GM18498 (cell line): ENCODE results near the gene TMEM42.
"Not testable (repeated sequence)": the region's sequence is repeated elsewhere in the genome, so short reads cannot be mapped to it uniquely, and the experiment has no call there.

Experiments used
- ATAC-seq: cut with Tn5 transposase; IDR thresholded peaks from one replicate; pipeline ENCODE4 v1.9.1; 2021; ENCODE audit warnings: mild to moderate bottlenecking, moderate library complexity; ENCODE audit not compliant: unreplicated experiment

Gene TMEM42

DNA sequence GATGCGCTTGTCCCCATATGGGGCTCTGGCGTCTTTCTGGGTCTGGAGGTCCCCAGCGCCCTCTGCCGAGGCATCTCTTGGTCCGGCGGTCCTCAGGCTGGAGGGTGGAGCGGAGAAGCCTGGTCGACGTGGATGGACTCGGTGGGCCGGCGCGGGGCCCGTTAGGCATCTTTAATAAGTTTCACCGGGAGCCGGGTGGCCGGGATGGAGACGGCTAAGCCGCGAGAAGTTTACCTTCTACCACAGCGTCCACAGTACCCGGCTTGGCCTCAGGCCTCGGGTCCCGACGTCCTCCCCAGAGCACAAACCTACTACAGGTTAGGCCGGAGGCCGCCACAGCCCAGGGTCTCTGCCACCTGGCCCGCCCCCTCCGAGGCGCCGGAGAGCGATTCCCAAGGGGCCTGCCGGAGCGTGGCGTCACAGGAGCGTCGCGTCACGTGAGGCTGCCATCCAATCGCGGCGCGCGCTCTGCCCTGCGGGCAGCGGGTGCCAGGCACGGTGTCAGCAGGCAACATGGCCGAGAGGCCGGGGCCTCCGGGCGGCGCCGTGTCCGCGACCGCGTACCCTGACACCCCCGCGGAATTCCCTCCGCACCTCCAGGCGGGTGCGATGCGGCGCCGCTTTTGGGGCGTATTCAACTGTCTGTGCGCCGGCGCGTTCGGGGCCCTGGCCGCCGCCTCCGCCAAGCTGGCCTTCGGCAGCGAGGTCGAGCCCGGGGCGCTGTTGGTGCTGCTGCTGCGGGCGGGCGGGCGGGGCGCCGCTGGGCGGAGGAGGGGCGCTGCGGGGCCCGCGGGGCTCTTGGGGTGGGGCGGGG is at the start of gene TMEM42:
Gene TMEM42 (plus strand): TSS at position 501 of the 814 bp plus-strand sequence. CDS start 13 bp downstream, at position 514.
- peak; percentile 97 for ATAC-seq

DNA sequence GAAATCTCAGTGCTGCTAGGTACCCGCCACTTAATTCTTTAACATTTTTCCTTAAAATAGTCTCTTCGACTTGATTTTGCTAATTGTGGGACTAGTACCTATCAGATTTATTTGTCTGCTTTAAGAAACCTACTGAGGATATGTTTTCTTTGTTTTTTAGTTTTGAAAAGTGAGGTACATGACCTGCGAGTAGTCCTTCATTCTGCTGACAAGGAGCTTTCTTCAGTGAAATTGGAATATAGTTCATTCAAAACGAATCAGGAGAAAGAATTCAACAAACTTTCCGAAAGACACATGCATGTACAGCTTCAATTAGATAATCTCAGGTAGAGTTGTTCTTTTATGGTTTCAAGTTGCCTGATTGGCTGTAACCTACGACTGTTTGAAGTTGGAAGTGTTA is 47.0 kb upstream of the TMEM42 start:
- no peak for ATAC-seq

DNA sequence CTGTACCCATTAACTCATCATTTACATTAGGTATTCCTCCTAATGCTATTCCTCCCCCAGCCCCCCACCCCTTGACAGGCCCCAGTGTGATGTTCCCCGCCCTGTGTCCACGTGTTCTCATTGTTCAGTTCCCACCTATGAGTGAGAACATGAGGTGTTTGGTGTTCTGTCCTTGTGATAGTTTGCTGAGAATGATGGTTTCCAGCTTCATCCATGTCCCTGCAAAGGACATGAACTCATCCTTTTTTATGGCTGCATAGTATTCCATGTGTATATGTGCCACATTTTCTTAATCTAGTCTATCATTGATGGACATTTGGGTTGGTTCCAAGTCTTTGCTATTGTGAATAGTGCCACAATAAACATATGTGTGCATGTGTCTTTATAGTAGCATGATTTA is 45.4 kb upstream of the TMEM42 start:
- ATAC-seq = not testable (repeated sequence)

DNA sequence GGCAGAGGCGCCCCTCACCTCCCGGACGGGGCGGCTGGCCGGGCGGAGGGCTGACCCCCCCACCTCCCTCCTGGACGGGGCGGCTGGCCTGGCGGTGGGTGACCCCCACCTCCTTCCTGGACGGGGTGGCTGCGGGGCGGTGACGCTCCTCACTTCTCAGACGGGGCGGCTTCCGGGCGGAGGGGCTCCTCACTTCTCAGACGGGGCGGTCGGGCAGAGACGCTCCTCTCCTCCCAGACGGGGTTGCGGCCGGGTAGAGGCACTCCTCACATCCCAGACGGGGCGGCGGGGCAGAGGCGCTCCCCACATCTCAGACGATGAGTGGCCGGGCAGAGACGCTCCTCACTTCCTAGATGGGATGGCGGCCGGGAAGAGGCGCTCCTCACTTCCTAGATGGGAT is 40.5 kb upstream of the TMEM42 start:
- ATAC-seq = not testable (repeated sequence)

DNA sequence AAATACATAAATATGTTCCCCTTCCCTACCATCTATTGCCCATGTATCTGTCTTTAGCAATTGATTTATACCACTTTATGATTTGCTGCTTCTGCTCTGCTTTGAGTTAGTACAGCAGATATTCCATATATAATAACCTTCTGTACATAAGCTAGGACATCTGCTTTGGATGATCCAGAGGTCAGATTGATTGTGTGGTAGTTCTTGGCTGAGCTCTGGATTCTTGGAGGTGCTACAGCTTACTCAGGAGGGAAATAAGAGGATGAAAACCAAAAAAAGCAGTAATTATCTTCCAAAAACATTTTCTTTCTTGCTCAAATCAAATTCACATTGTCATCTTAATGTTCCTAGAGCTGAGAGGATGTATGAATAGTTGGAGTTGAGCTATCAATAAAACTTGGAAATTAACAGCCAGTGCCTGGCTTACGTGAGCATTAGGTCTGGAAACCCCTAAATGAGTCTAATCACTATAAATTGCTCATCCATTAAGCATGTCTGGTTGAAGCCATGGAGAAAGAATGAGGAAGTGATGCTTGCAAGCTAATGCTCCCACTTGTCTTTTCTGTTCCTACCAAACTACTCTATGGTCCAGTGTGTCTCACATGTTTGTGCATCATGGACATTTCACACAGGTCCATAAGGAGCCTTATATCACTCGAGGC is 36.3 kb upstream of the TMEM42 start:
- ATAC-seq = no peak

DNA sequence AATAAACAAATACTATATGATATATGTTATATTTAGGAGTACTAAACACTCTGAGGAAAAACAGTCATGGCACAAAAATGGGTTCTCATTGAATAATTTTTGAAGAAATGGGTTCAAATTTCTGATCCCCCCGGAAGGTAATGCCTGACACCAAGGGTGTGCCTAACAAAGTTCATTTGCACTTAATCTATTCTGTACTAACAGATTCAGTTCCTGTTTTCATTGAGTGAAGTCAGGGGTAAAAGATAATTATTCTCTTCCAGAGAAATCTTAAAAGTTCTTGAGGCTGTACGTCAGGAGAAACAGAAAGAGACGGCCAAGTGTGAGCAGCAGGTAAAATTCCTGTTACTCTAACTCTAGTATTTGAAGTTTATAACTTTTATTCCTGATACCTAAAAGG is 34.5 kb upstream of the TMEM42 start:
- no peak for ATAC-seq

DNA sequence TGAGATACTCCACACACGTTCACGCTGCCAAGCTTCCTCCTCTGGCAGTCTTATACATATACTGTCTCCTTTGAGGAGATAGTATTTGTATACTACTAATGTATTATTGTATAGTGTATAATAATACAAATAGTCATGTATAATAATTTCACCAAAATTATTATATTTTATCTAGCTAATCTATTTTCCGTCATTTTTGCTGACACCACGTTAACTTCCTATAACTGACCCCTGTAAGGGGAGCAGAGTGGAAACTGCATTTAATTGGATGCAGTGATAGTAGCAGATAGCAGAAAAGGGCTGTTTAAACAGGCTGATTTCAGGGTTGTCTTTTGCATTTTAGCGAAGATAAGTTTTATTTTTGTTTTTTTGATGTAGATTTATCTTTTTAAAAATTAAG is 30.5 kb upstream of the TMEM42 start:
- no peak for ATAC-seq

DNA sequence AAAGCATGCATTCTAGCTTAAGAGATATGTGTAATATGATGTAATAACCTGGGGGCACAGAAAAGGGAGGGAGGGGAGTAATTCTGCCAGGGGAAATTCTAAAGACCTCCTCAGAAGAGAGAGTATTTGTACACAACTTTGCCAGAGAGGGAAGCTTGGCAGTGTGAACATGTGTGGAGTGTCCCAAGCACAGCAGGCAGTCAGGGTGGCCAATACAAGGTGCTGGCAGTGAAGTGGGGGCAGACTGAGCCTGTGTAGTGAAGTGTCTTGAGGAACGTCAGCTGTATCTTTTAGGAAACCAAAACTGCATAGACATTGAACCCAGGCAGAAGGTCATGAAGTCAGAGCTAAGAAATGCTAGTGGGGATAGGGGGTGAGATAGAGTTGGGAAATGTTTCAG is 29.7 kb upstream of the TMEM42 start:
- ATAC-seq = no peak

DNA sequence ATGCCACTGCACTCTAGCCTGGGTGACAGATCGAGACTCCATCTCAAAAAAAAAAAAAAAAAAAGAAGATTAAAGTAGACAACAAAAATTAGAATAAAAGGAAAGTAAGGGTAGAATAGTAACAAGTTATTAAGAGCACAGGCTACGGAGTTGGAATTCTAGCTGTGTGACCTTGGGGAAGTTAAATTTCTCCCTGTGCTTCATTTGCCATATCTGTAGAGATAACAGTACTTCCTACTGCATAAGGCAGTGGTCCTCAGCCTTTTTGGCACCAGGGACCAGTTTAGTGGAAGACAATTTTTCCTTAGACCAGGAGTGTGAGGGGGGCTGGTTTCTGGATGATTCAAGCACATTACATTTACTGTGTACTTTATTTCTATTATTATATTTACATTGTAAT is 28.7 kb upstream of the TMEM42 start:
- no peak for ATAC-seq

DNA sequence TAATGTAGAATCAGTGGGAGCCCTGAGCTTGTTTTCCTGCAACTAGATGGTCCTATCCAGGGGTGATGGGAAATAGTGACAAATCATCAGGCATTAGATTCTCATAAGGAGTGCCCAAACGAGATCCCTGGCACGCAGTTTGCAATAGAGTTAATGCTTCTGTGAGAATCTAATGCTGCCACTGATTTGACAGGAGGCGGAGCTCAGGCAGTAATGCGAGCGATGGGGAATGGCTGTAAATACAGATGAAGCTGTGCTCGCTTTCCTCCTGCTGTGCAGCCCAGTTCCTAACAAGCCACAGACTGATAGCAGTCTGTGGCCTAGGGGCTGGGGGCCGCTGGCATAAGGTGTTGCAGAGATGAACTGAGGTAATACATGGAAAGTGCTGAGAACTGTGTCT is 28.3 kb upstream of the TMEM42 start:
- ATAC-seq = no peak

DNA sequence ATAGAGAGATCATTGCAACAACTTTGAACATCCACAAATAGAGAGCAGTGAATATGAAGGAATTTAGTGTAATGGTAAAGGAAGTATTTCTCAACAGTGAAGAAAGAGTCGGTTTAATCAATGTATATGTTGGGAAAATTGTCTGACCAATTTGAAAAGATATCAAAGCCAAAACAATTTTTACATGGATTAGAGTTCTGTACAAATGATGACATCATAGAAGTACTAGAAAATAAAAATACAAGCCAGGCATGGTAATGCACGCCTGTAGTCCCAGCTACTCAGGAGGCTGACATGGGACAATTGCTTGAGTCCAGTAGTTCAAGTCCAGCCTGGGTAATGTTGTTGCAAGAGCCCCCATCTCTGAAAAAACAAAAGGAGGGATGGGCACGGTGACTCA is 26.0 kb upstream of the TMEM42 start:
- ATAC-seq = no peak

DNA sequence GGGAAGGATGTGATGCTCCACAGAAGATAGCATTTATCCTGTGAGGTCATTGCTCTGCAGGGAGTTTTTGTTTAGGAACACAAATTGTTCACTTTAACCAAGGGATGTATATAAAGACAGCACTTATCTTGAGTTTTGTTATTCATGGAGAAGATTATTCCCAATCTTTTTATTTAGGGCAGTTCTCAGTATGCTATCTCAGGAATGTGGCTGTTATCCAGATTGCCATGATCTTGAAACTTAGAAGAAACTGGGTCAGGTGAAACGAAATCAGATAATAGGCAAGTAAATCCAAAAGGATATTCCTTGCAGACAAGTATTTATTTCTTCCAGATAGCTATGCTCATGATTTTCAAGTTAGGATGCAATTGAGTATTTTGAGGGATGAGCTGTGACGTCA is 19.3 kb upstream of the TMEM42 start:
- no peak for ATAC-seq

DNA sequence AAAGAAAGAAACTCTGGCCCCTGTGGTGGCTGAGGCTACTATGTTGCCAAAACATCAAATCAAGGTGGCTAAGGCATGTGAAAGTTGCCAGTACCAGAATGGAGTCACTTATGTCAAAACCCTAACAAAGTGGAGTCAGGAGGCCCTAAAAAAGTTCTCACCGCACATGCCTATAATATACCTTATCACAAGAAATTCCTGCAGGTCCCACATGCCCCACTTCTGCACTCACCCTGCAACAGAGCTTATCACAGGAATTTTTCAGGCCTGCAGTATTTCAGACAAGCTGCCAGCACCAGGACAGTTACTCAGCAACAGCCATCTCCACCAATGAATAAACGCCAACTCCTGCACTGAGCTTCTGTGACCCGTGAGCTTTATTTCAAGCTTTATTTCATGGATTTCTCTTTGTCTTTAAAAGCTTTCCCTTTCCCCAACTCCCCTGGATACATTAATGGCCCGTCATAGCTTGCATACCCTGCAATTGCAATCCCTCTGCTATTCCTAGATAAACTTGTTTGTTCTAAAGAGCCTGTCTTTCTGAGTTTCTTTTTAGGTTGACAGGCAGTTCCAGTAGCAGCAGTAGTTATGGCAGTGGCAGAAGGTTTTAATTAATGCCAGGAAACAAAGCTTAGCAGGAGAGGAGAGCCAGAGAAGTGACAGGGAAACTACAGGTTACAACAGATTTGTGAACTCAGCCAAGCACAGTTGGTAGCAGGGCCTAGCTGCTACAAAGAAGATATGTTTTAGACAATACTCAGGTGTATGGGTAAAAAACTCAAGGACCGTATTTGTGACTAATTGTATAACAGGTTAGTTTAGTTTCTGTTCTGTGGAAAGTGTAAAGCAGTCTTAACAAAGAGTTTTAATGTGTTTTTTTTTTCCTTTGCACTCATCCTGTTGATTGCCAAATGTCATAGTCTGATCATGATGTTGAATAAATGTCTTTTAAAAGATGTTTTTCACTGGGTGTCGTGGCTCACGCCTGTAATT is 15.9 kb upstream of the TMEM42 start:
- ATAC-seq = no peak

DNA sequence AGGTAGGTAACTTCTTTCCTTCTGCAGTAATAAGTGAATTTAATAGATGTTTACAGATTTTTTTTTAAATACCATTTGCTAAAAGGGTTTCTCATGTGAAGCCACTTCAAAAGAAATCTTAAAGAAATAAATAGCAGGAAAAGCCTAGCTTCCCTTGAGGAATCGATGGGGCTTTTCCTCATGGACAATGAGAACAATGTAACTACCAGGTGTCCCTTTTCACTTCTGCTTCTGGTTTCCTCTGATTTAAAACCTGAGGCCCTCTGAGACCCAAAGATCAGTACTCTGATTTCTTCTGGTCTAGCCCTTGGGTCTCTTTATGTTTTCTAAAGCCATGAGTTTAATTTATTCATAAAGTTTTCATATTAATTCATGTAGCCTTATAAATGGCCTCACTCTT is 13.1 kb upstream of the TMEM42 start:
- ATAC-seq = no peak

DNA sequence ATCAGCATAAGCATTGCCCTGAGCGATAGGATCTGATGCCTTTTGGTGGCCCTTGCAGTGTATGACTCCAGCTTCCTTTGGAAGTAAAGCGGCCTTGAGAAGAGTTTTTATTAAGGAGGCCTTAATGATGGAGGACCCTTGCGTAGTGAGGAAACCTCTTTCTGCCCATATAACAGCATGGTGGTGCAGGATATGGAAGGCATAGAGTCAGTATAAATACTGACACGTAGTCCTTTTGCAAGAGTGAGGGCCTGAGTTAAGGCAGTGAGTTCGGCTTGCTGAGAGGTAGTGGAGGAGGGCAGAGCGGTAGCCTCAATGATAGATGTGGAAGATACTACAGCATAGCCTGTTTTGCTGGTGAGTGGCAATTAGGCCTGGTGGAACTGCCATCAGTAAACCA is 5.0 kb upstream of the TMEM42 start:
- not testable (repeated sequence) for ATAC-seq

DNA sequence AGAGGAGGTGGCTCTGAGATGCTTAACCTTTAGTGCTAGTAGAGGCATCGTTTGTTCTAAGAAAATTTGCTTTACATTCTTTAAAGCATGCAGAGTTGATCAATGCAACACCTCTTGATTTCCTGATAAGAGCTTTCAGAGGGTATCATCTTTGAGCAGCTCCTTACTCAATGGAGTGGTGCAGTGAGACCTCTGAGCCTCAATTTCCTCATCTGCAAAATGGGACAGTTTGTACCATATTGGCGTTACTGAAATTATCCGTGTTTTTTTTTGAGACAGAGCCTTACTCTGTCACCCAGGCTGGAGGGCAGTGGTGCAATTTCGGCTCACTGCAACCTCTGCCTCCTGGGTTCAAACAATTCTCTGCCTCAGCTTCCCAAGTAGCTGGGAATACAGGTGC is 1.6 kb upstream of the TMEM42 start:
- ATAC-seq = no peak

DNA sequence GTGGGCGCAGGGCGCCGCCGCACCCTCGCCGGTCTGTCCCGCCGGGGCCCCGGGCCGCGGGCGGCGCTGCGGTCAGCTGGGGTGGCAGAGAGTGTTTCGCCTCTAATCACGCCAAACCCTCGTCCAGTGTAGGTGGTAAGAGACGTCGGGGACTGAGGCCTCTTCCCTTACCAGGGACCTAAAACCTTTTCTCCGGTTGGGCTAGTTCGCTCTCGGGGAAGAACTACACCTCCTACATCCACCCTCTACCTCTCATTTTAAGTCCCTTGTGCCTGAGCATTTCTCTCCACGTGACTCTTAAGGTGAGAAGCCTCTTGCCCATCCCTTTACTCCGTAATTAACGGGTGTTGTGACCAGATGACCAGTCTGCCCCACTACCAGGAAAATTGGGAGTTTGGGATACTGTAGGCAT is 520 bp downstream of the TMEM42 start:
- peak; percentile 38 for ATAC-seq

DNA sequence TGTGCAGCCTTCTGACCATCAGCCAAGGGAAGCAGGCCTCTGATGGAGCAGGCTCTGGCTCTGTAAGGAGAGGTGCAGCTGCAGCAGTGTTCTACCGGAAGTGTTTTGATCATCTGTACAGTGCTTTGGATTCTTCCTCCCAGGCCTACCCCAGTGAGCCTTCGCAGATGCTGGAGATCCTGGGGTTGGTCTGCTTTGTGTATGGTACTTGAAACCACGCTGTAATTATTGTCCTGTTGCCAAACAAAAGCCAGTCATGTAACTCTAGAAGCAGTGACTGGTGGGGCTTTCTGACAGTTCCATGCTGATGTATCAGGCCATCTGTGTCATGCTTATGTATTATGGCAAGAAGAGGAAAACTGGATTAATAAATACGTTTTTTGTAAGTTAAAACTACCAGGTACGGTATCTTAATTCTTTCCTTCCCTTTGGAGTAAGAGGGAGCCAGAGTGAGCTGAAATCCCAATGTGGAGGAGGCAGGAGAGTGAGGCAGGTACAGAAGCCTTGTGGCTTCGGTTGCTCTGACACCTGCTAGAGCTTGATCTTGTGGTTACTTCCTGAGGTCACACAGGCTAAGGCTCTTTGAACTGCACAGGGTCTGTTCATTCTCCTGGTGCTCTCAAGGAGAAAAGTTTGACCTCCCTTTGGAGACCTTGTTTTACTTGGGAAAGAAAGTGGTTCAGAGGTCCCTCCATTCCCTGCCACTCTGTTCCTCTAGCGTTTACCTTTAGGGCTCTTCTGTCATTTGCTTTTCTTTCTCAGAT is 3.7 kb downstream of the TMEM42 start:
- no peak for ATAC-seq

DNA sequence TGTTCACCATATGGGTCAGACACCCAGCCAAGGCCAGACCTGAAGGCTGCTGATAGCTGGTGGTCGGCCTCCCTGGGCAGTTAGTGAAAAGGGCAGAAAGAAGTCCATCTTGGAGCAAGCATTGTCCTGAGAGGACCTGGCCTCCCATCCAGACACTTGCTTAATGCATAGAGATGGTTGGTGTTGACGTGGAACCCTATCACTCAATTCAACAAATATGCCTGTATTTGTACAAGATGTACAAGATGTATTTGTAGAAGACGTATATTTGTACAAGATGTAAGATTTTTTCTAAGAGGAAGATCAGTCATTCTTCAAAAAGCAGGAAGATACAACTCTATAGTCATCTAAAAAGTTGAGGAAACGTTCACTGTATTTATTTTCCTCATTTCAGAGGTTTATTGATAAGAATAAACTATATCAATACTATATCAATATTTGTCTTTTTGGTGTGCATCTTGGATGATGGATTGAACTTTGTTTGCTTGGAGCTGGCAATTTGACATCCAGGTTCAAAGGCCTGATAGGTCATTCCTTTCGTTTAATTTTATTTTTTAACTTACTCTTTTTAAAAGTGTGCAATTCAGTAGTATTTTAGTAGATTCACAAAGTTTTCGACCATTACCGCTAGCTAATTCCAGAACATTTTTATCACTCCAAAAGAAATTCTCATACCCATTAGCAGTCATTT is 5.9 kb downstream of the TMEM42 start:
- ATAC-seq = no peak
